Measurements from ENCODE around the gene UBR4. TPM values are rescaled to one million over a fixed set of nuclear protein-coding genes. Genes with fewer than 3 reads are reported as not detected.
A peak's percentile ranks its signal among the peaks of the same experiment; 100 is the strongest.

UBR4 gene
- total RNA-seq, 3 donors from 2014 or later = 114 to 145 (median 140) TPM

GRCh38 chr1:19072285-19072981 is 137.6 kb downstream of the UBR4 start:
- Histone ChIP-seq H3K9me3 (no peaks in the 10 kb centered on the region), H3K27ac (peak overlapping the region; percentile 89 to 90), H3K36me3 (no peaks in the 10 kb centered on the region), H3K4me3 (no peak overlapping the region), H3K4me1 (peaks cover 2 to 17% of the 10 kb centered on the region in 2 donors), H3K27me3 (no peaks in the 10 kb centered on the region)
- DNase-seq (ENCODE audit: low spot score in 2 of 2) = no peak
- TF ChIP-seq POLR2AphosphoS5 (IDR thresholded peaks at IDR 0.05) = no peak
- no peak for TF ChIP-seq CTCF (IDR thresholded peaks at IDR 0.05)
- TF ChIP-seq POLR2A (IDR thresholded peaks at IDR 0.05) = no peak
- intact Hi-C loops (cut with DNase I; ENCODE audit: low total_unique reads) = loop anchor here (5.0 to 10.0 kb wide), 2 partner anchors 168 to 1475 kb away; partner anchors contain the start of gene ALDH4A1

GRCh38 chr1:19071674-19072281 is 138.3 kb downstream of the UBR4 start:
- H3K36me3 ChIP-seq = no peaks in the 10 kb centered on the region
- peaks cover 2 to 21% of the 10 kb centered on the region in 2 donors for H3K4me1 ChIP-seq
- peak overlapping the region; percentile 66 to 90 for H3K27ac ChIP-seq
- intact Hi-C loops (cut with DNase I; ENCODE audit: low total_unique reads) = loop anchor here (5.0 to 10.0 kb wide), 2 partner anchors 167 to 1474 kb away; partner anchors contain the start of gene ALDH4A1
- no peaks in the 10 kb centered on the region for H3K27me3 ChIP-seq
- no peak for DNase-seq (ENCODE audit: low spot score in 2 of 2)
- H3K9me3 ChIP-seq = no peaks in the 10 kb centered on the region
- TF ChIP-seq POLR2AphosphoS5 (IDR thresholded peaks at IDR 0.05) (no peak), CTCF (IDR thresholded peaks at IDR 0.05) (no peak), POLR2A (IDR thresholded peaks at IDR 0.05) (no peak)
- H3K4me3 ChIP-seq = no peak overlapping the region

GRCh38 chr1:19070891-19071621 is 139.0 kb downstream of the UBR4 start:
- Histone ChIP-seq H3K9me3 (no peaks in the 10 kb centered on the region), H3K4me3 (no peak overlapping the region), H3K27me3 (no peaks in the 10 kb centered on the region), H3K36me3 (no peaks in the 10 kb centered on the region), H3K4me1 (peaks cover 2 to 21% of the 10 kb centered on the region in 2 donors), H3K27ac (peak overlapping the region; percentile 66 to 90)
- intact Hi-C loops (cut with DNase I; ENCODE audit: low total_unique reads) = loop anchor here (5.0 to 10.0 kb wide), 2 partner anchors 166 to 1474 kb away; partner anchors contain the start of gene ALDH4A1
- DNase-seq (ENCODE audit: low spot score in 2 of 2) = peak in 1 of 2 donors; percentile 32
- TF ChIP-seq CTCF (IDR thresholded peaks at IDR 0.05) (no peak), POLR2AphosphoS5 (IDR thresholded peaks at IDR 0.05) (no peak), POLR2A (IDR thresholded peaks at IDR 0.05) (no peak)

GRCh38 chr1:19070197-19070651 is 139.8 kb downstream of the UBR4 start:
- Histone ChIP-seq H3K9me3 (no peaks in the 10 kb centered on the region), H3K27me3 (no peaks in the 10 kb centered on the region), H3K27ac (peak overlapping the region; percentile 10 to 66), H3K4me1 (peaks cover 5 to 21% of the 10 kb centered on the region in 2 donors), H3K36me3 (no peaks in the 10 kb centered on the region), H3K4me3 (no peak overlapping the region)
- no peak for TF ChIP-seq POLR2AphosphoS5 (IDR thresholded peaks at IDR 0.05)
- no peak for TF ChIP-seq POLR2A (IDR thresholded peaks at IDR 0.05)
- no peak for TF ChIP-seq CTCF (IDR thresholded peaks at IDR 0.05)
- peak in 1 of 2 donors; percentile 26 for DNase-seq (ENCODE audit: low spot score in 2 of 2)
- intact Hi-C loops (cut with DNase I; ENCODE audit: low total_unique reads) = loop anchor here (5.0 to 10.0 kb wide), 2 partner anchors 165 to 1473 kb away; partner anchors contain the start of gene ALDH4A1
